ENCODE measurements around the gene CHAC1.

DNA sequence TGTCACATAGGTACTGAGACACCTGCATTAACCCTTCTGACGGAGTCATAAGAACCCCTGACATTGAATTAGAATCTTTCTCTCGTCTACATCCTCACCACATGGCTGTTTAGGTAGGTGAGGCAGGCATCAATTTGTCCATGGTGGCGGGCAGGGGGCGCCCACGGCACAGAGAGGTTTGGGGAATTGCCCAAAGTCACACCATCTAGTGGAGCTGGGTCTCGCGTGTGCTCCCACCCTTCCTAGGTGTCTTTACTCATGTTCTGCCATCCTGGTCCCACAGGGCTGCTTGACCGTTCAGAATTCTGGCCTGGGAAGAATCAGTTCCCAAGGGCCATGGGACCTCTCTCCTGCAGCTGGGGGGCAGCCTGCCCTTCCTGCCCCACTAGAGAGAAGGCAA lies 38.8 kb upstream of the CHAC1 start:
- TF ChIP-seq POLR2A (IDR thresholded peaks at IDR 0.05): no peak
- TF ChIP-seq POLR2AphosphoS5 (IDR thresholded peaks at IDR 0.05): no peak
- TF ChIP-seq, protein P1, sequence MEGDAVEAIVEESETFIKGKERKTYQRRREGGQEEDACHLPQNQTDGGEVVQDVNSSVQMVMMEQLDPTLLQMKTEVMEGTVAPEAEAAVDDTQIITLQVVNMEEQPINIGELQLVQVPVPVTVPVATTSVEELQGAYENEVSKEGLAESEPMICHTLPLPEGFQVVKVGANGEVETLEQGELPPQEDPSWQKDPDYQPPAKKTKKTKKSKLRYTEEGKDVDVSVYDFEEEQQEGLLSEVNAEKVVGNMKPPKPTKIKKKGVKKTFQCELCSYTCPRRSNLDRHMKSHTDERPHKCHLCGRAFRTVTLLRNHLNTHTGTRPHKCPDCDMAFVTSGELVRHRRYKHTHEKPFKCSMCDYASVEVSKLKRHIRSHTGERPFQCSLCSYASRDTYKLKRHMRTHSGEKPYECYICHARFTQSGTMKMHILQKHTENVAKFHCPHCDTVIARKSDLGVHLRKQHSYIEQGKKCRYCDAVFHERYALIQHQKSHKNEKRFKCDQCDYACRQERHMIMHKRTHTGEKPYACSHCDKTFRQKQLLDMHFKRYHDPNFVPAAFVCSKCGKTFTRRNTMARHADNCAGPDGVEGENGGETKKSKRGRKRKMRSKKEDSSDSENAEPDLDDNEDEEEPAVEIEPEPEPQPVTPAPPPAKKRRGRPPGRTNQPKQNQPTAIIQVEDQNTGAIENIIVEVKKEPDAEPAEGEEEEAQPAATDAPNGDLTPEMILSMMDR (IDR thresholded peaks at IDR 0.05): no peak
- TF ChIP-seq EP300 (IDR thresholded peaks at IDR 0.05; ENCODE audit: low read depth): no peak

All from transverse colon (tissue), 4 donors.